Astrocyte (in vitro differentiated cells and primary cell): ENCODE data around the gene COA5. TPM values are rescaled to one million over a fixed set of nuclear protein-coding genes. Genes with fewer than 3 reads are reported as not detected.
"Not testable (repeated sequence)": the region's sequence is repeated elsewhere in the genome, so short reads cannot be mapped to it uniquely, and the experiment has no call there.

Source experiments
- DNase-seq: peaks from one replicate; pipeline ENCODE4 v3.0.0-alpha.2; 2010; ENCODE audit warnings: low read depth
- FAIRE-seq: peaks from 2 replicates; lab custom pipeline; 2011; peaks lifted over from hg19 to GRCh38; lab: Jason Lieb, UNC
- H2AFZ ChIP-seq: 2 replicates; pipeline ENCODE4 v1.6.0; 2012; ENCODE audit warnings: low read depth, low read length, inconsistent platforms
- H3K27ac ChIP-seq: 2 replicates; pipeline ENCODE4 v1.5.1; 2011; ENCODE audit warnings: low read depth, low read length, inconsistent platforms
- H3K27me3 ChIP-seq: 2 replicates; pipeline ENCODE4 v1.6.0; 2011; ENCODE audit warnings: low read length, inconsistent platforms; ENCODE audit not compliant: insufficient read depth
- H3K36me3 ChIP-seq: 2 replicates; pipeline ENCODE4 v1.5.1; 2011; ENCODE audit warnings: low read length, inconsistent platforms; ENCODE audit not compliant: insufficient read depth
- H3K4me1 ChIP-seq: 2 replicates; pipeline ENCODE4 v1.5.1; 2011; ENCODE audit warnings: low read length, inconsistent platforms; ENCODE audit not compliant: insufficient read depth
- H3K4me2 ChIP-seq: 2 replicates; pipeline ENCODE4 v1.6.0; 2012; ENCODE audit warnings: low read length, inconsistent platforms
- H3K4me3 ChIP-seq: 2 replicates; pipeline ENCODE4 v1.5.1; 2011; ENCODE audit warnings: low read depth, mild to moderate bottlenecking, low read length, inconsistent platforms; ENCODE audit not compliant: insufficient read depth
- H3K79me2 ChIP-seq: 2 replicates; pipeline ENCODE4 v1.6.0; 2012; ENCODE audit warnings: mild to moderate bottlenecking, low read length, inconsistent platforms; ENCODE audit not compliant: insufficient read depth
- H3K9ac ChIP-seq: 2 replicates; pipeline ENCODE4 v1.6.0; 2012; ENCODE audit warnings: mild to moderate bottlenecking, low read length, inconsistent platforms
- H3K9me3 ChIP-seq: 2 replicates; pipeline ENCODE4 v1.5.1; 2012; ENCODE audit warnings: low read depth, mild to moderate bottlenecking, low read length, inconsistent platforms; ENCODE audit not compliant: insufficient read depth
- H4K20me1 ChIP-seq: 2 replicates; pipeline ENCODE4 v1.6.0; 2012; ENCODE audit warnings: low read length, inconsistent platforms; ENCODE audit not compliant: insufficient read depth
- H3K27ac Mint-ChIP-seq: one replicate; pipeline ENCODE4 v1.8.0; 2021; ENCODE audit warnings: mild to moderate bottlenecking, mixed read lengths; ENCODE audit not compliant: unreplicated experiment
- H3K27me3 Mint-ChIP-seq: one replicate; pipeline ENCODE4 v1.8.0; 2021; ENCODE audit warnings: low read depth, mixed read lengths; ENCODE audit not compliant: unreplicated experiment
- H3K36me3 Mint-ChIP-seq: one replicate; pipeline ENCODE4 v1.8.0; 2021; ENCODE audit warnings: low read depth, mixed read lengths; ENCODE audit not compliant: unreplicated experiment
- H3K4me1 Mint-ChIP-seq: one replicate; pipeline ENCODE4 v1.8.0; 2021; ENCODE audit warnings: low read depth, mixed read lengths; ENCODE audit not compliant: unreplicated experiment
- H3K4me3 Mint-ChIP-seq: one replicate; pipeline ENCODE4 v1.8.0; 2021; ENCODE audit warnings: mild to moderate bottlenecking, moderate library complexity, mixed read lengths; ENCODE audit not compliant: unreplicated experiment
- H3K9me3 Mint-ChIP-seq: one replicate; pipeline ENCODE4 v1.8.0; 2021; ENCODE audit warnings: mild to moderate bottlenecking, mixed read lengths; ENCODE audit not compliant: unreplicated experiment
- EZH2 ChIP-seq: IDR thresholded peaks from 2 replicates; pipeline ENCODE4 v1.6.1; 2012; ENCODE audit warnings: mild to moderate bottlenecking, low read length, inconsistent platforms; ENCODE audit not compliant: insufficient read depth
- total RNA-seq: library from RNA; stranded (reverse); gene quantifications from 2 replicates; pipeline ENCODE4 v1.2.1, GENCODE V29; 2021
- TF ChIP-seq, protein P1 (sequence below): IDR thresholded peaks from 2 replicates; pipeline ENCODE4 v1.5.1; 2011; ENCODE audit warnings: low read depth, mild to moderate bottlenecking, inconsistent platforms, low read length, moderate library complexity; ENCODE audit not compliant: insufficient read depth

Gene COA5
- total RNA-seq, 1 donor from 2014 or later, result 19.8 TPM

- peaks cover 18% of the 10 kb centered on the region for H3K36me3 ChIP-seq
- no peaks in the 10 kb centered on the region for H3K36me3 Mint-ChIP-seq
- H3K9me3 ChIP-seq, result no peaks in the 10 kb centered on the region
- FAIRE-seq (no peak), DNase-seq (peak; percentile 21)
- H3K4me3 ChIP-seq, result no peak overlapping the region
- TF ChIP-seq, protein P1, sequence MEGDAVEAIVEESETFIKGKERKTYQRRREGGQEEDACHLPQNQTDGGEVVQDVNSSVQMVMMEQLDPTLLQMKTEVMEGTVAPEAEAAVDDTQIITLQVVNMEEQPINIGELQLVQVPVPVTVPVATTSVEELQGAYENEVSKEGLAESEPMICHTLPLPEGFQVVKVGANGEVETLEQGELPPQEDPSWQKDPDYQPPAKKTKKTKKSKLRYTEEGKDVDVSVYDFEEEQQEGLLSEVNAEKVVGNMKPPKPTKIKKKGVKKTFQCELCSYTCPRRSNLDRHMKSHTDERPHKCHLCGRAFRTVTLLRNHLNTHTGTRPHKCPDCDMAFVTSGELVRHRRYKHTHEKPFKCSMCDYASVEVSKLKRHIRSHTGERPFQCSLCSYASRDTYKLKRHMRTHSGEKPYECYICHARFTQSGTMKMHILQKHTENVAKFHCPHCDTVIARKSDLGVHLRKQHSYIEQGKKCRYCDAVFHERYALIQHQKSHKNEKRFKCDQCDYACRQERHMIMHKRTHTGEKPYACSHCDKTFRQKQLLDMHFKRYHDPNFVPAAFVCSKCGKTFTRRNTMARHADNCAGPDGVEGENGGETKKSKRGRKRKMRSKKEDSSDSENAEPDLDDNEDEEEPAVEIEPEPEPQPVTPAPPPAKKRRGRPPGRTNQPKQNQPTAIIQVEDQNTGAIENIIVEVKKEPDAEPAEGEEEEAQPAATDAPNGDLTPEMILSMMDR, result peak; percentile 55
- no peak for TF ChIP-seq EZH2
- no peak overlapping the region for H3K27ac Mint-ChIP-seq
- H4K20me1 ChIP-seq, result peaks cover 29% of the 10 kb centered on the region
- H2AFZ ChIP-seq, result no peak overlapping the region
- H3K4me2 ChIP-seq, result no peak overlapping the region
- no peaks in the 10 kb centered on the region for H3K9me3 Mint-ChIP-seq
- H3K27me3 ChIP-seq, result no peaks in the 10 kb centered on the region
- no peaks in the 10 kb centered on the region for H3K4me1 ChIP-seq
- no peaks in the 10 kb centered on the region for H3K27me3 Mint-ChIP-seq
- H3K4me1 Mint-ChIP-seq, result peaks cover 2% of the 10 kb centered on the region
- no peak overlapping the region for H3K9ac ChIP-seq
- no peak overlapping the region for H3K4me3 Mint-ChIP-seq
- H3K27ac ChIP-seq, result no peak overlapping the region
- peaks cover 21% of the 10 kb centered on the region for H3K79me2 ChIP-seq
Measured at GRCh38 chr2:98601532-98602132, 6.7 kb downstream of the COA5 start.

GRCh38 chr2:98598781-98599428 lies 9.4 kb downstream of the COA5 start:
- Mint-ChIP-seq H3K36me3 (peaks cover 2% of the 10 kb centered on the region), H3K9me3 (peaks cover under 1% of the 10 kb centered on the region), H3K27ac (no peak overlapping the region), H3K27me3 (no peaks in the 10 kb centered on the region), H3K4me1 (no peaks in the 10 kb centered on the region), H3K4me3 (no peak overlapping the region)
- Histone ChIP-seq H3K4me1 (no peaks in the 10 kb centered on the region), H3K79me2 (no peaks in the 10 kb centered on the region), H3K36me3 (peaks cover 18% of the 10 kb centered on the region), H2AFZ (no peak overlapping the region), H3K27me3 (no peaks in the 10 kb centered on the region), H3K9me3 (no peaks in the 10 kb centered on the region), H4K20me1 (peaks cover 13% of the 10 kb centered on the region), H3K9ac (no peak overlapping the region), H3K27ac (peak overlapping the region; percentile 5), H3K4me2 (no peak overlapping the region), H3K4me3 (no peak overlapping the region)
- DNase-seq (peak; percentile 35), FAIRE-seq (no peak)
- no peak for TF ChIP-seq EZH2
- TF ChIP-seq, protein P1, result no peak

- H3K27ac Mint-ChIP-seq, DNase-seq, FAIRE-seq, H3K9me3 ChIP-seq, H3K27me3 Mint-ChIP-seq, H4K20me1 ChIP-seq, H3K9me3 Mint-ChIP-seq, H3K4me1 ChIP-seq, H3K4me3 ChIP-seq, H3K9ac ChIP-seq, H3K36me3 ChIP-seq, H3K4me2 ChIP-seq, H3K27me3 ChIP-seq, H2AFZ ChIP-seq, H3K4me1 Mint-ChIP-seq, H3K4me3 Mint-ChIP-seq, H3K27ac ChIP-seq, H3K79me2 ChIP-seq: not testable (repeated sequence)
- H3K36me3 Mint-ChIP-seq, result peaks cover 14% of the 10 kb centered on the region
Measured at GRCh38 chr2:98594665-98595064, 13.6 kb downstream of the COA5 start.
